ENCODE measurements around the gene TTLL9. TPM values are rescaled to one million over a fixed set of nuclear protein-coding genes. Genes with fewer than 3 reads are reported as not detected.
"Not testable (repeated sequence)": the region's sequence is repeated elsewhere in the genome, so short reads cannot be mapped to it uniquely, and the experiment has no call there.

Gene TTLL9
- total RNA-seq, 2 donors from 2014 or later, result not detected

DNA sequence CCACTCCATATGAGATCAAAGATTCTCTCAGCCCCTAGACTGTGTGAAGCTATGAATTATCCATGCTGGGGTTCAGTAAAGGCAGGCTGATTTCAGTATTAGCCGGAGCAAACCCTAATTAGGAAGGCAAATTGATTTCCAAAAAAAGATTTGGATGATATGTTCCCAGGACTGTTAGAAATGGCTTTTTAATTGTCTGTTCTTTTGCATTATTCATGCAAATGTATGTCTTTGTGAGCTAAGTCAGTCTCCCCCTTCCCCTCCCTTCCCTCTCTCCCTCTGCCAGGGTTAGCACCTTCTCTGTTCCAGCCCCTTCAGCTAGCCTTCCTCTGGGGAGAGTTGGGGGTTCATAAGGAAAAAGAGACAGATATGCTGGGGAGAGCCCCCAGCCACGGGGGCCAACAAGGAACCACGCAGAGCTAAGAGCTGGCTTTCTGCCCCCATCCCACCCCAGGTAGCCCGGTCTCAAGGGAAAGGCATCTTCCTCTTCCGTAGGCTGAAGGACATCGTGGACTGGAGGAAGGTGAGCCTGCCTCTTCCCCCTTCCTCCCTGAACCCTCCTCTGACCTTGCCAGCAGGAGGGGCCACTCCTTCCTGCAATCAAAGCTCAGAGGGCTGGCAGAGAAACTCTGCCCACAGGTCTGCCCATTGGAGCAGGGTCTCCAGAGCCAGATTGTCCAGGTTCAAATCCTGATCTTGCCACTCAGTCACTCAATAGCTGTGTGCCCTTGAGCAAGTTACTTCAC is 49.1 kb downstream of the TTLL9 start:
- Mint-ChIP-seq H3K9me3 (no peaks in the 10 kb centered on the region), H3K36me3 (no peaks in the 10 kb centered on the region), H3K27ac (no peak overlapping the region)
- no peak for ATAC-seq
- no peak for DNase-seq (ENCODE audit: low spot score in 2 of 2)

DNA sequence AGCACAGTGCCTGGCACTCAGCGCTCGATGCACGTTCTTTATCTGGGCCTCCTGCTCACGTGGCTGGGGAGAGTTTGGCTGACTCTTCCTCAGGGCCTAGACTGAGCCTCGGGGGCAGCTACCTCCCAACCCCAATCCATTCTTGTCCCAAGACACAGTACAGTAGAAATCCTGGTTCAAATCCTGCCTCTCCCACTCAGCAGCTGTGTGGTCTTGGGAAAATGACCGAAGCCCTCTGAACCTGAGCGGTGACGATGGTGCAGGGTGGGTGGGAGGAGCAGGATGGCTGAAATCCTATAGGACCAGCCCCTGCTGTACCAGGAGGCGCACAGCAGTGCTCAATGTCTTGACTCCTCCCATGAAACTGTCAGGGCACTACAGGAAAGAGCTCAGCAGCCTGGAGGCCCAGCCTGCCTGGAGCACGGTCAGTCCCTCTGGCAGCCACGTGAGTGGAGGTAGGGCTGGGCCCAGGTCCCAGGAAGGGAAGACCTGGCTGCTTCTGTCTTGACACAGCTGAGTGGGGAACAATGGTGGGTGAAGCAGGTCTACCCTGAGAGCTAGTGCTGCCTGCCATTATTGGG is 49.9 kb downstream of the TTLL9 start:
- Mint-ChIP-seq H3K36me3 (no peaks in the 10 kb centered on the region), H3K9me3 (no peaks in the 10 kb centered on the region), H3K27ac (no peak overlapping the region)
- DNase-seq (ENCODE audit: low spot score in 2 of 2) (no peak), ATAC-seq (no peak)

DNA sequence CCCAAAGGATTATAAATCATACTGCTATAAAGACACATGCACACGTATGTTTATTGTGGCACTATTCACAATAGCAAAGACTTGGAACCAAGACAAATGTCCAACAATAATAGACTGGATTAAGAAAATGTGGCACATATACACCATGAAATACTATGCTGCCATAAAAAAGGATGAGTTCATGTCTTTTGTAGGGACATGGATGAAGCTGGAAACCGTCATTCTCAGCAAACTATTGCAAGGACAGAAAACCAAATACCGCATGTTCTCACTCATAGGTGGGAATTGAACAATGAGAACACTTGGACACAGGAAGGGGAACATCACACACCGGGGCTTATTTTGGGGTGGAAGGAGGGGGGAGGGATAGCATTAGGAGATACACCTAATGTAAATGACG is 51.0 kb downstream of the TTLL9 start:
- H3K9me3 Mint-ChIP-seq; H3K27ac Mint-ChIP-seq; H3K36me3 Mint-ChIP-seq; DNase-seq (ENCODE audit: low spot score in 2 of 2); ATAC-seq: not testable (repeated sequence)

DNA sequence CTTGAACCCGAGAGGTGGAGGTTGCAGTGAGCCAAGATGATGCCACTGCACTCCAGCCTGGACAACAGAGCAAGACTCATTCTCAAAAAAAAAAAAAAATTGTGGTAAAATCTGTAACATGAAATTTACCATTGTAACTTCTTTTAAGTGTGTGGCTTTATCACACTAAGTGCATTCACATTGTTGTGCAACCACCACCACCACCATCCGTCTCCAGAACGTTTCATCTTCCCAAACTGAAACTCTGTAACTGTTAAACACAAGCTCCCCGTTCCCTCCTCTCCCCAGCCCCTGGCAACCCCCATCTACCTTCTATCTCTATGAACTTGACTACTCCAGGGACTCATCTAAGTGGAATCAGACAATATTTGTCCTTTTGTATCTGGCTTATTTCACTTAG is 51.7 kb downstream of the TTLL9 start:
- Mint-ChIP-seq H3K9me3 (no peaks in the 10 kb centered on the region), H3K36me3 (no peaks in the 10 kb centered on the region), H3K27ac (no peak overlapping the region)
- DNase-seq (ENCODE audit: low spot score in 2 of 2) (no peak), ATAC-seq (no peak)

DNA sequence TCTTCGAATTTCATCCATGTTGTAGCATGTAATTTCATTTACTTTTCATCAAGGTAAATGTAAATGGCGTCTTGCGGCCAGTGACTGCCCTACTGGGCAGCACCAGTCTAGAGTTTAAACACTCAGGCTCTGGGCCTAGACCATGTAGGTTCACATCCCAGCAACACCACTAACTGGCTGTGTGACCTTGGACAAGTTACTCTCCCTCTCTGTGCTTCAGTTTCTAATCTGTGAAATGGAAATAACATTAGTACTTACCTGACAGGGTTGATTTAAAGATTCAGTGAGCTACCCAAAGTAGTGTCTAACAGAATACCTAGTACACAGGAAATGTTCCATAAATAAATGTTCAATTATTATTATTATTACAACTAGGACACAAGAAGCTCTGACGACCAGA is 52.2 kb downstream of the TTLL9 start:
- Mint-ChIP-seq H3K36me3 (no peaks in the 10 kb centered on the region), H3K9me3 (no peaks in the 10 kb centered on the region), H3K27ac (no peak overlapping the region)
- DNase-seq (ENCODE audit: low spot score in 2 of 2) (no peak), ATAC-seq (no peak)

DNA sequence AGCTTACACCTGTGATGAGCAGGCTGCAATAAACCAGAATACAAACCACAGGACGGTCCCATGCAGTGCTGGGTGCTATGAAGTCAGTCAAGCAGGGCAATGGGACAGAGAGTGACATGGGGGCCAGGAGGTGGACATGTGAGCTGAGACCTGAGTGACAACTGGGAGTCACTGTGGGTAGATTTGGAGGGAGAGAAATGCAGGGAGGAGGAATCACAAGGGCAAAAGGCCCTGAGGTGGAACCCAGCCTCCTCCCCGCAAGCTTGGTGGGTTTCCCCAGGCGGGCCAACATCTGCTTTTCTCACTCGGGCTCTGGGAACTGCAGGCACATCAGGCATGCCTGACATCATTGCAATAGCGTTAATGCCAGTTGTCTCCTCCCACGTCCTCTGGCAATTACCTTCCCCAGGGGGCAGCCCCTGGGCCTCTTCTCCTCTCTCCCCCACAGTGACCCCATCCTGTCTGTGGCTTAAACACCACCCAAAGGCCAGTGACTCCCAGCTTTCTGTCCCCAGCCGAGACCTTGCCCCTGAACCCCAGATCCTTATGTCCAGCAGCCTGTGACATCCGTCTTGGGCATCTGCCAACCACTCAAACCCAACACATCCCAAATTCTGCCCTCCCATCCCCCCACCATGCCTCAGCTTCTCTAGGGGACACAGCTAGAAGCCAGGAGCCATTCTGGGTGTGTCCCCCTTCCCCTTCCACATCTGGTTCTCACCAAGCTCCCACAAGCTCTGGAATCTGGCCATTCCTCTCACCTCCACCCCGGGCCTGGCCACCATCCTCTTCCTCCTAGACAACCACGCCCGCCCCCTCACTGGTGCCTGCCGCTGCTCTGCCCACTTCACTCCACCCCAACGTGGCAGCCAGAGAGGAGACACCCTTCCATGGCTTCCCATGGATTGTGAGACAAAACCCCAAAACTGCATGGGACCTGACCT is 53.2 kb downstream of the TTLL9 start:
- H3K9me3 Mint-ChIP-seq, result no peaks in the 10 kb centered on the region
- ATAC-seq, result peak in 1 of 2 donors; percentile 63

DNA sequence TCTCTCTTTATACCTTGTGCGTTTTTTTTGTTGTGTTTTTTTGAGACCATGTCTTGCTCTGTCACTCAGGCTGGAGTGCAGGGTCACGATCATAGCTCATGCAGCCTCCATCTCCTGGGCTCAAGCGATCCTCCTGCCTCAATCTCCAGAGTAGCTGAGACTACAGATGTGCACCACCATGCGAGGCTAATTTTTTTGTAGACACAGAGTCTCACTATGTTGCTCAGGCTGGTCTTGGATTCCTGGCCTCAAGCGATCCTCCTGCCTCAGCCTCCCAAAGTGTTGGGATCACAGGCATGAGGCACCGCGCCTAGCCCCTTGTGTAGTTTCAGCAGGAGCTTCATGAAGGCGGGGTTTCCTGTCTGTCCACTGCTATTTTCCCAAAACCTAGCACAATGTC is 54.1 kb downstream of the TTLL9 start:
- Mint-ChIP-seq H3K36me3 (no peaks in the 10 kb centered on the region), H3K27ac (no peak overlapping the region), H3K9me3 (no peaks in the 10 kb centered on the region)
- DNase-seq (ENCODE audit: low spot score in 2 of 2) (no peak), ATAC-seq (no peak)

More for the DNA sequence above, 53.2 kb downstream of the TTLL9 start:
- no peak for DNase-seq (ENCODE audit: low spot score in 2 of 2)
- Mint-ChIP-seq H3K27ac (peak overlapping the region in 1 of 2 donors; percentile 0), H3K36me3 (no peaks in the 10 kb centered on the region)

DNA sequence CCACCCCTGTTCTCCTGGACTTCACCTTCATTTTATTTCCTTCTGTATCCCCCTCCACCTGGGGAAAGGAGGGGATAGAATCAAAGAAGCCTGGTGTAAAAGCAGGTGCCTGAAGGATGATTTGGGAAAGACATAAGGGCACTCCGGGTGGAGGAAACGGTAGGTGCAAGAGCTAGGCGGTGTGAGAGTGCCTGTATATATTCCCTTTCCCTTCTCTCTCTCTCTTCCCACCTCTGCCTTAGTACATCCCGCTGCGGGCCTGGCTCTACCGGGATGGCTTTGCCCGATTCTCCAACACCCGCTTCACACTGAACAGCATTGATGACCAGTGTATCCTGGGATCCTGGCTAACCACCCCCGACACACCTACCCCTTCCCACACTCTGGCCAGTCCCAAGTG is 55.2 kb downstream of the TTLL9 start:
- Mint-ChIP-seq H3K27ac (peak overlapping the region in 1 of 2 donors; percentile 70), H3K9me3 (no peaks in the 10 kb centered on the region), H3K36me3 (no peaks in the 10 kb centered on the region)
- no peak for ATAC-seq
- no peak for DNase-seq (ENCODE audit: low spot score in 2 of 2)

DNA sequence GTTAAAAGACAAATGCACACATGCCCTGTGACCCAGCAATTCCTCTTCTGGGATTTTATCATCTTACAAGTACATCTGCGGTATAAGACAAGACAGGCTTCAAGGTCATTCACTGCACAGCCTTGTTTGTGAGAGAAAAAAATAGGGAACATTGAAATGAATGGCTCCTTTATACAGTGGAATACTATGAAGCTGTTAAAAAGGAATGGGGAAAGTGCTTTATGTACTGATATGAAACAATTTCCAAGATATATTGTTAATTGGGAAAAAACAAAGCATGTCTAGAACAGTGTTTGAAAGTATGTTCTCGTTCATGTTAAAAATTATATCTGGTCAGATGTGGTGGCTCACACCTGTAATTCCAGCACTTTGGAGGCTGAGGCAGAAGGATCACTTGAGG is 56.1 kb downstream of the TTLL9 start:
- no peak overlapping the region for H3K27ac Mint-ChIP-seq
- no peaks in the 10 kb centered on the region for H3K9me3 Mint-ChIP-seq
- no peak for ATAC-seq

DNA sequence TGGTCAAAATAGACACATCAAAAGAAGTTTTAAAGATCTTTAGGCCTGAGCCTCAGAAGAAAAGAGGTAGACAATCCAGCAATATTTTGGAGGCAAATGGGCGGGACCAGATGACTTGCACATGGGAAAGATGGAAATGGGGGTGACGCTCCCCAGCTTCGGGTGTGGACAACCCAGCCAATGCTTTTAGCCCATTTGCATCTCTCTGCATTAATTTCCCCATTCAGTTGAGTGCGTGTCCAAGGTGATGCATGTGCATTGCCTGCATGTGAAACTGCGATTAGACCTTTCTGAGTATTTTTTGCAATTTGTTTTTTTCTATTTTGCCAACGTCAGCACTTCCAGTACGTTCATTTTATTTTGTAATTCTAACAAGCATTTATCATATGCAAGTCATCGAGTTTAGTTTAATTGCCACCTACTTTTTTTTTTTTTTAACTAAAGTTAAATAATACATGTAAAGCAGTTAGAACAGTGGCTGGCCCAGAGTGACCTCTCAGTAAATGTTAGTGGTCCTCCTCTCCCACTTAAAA is 57.3 kb downstream of the TTLL9 start:
- no peaks in the 10 kb centered on the region for H3K36me3 Mint-ChIP-seq
- DNase-seq (ENCODE audit: low spot score in 2 of 2) (no peak), ATAC-seq (no peak)
- H3K27ac Mint-ChIP-seq, result no peak overlapping the region
- H3K9me3 Mint-ChIP-seq, result no peaks in the 10 kb centered on the region

More for the DNA sequence above, 56.1 kb downstream of the TTLL9 start:
- no peaks in the 10 kb centered on the region for H3K36me3 Mint-ChIP-seq
- DNase-seq (ENCODE audit: low spot score in 2 of 2), result no peak

DNA sequence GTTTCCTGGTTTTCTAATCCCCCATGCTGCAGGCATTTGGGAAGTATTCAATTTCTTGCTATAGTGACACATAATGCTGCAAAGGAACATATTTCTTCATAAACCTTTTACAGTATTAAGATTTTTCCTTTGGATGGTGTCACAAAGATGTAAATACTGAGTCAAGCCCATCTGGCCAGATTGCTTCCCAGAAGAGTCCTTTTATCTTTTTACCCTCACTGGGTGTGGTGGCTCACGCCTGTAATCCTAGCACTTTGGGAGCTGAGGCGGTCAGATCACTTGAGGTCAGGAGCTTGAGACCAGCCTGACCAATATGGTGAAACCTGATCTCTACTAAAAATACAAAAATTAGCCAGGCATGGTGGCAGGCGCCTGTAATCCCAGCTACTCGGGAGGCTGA is 59.2 kb downstream of the TTLL9 start:
- not testable (repeated sequence) for DNase-seq (ENCODE audit: low spot score in 2 of 2); H3K36me3 Mint-ChIP-seq; ATAC-seq; H3K27ac Mint-ChIP-seq; H3K9me3 Mint-ChIP-seq

DNA sequence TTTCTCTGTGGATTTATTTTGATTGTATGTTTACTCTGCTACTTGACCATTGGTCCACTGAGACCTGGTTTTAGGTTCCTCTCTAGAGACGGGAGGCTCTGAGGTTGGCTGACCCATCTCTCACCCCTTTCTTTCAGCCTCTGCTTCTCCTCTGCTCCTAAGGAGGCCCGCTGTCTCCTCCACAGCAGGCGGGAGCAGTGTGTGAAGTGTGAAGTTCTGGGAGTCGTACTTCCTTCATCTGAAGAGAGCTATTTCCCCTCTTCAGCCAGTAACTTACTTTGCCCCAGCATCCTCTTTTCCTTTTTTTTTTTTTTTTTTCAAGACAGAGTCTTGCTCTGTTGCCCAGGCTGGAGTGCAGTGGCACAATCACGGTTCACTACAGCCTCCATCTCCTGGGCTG is 60.3 kb downstream of the TTLL9 start:
- ATAC-seq, result no peak
- Mint-ChIP-seq H3K36me3 (no peaks in the 10 kb centered on the region), H3K9me3 (no peaks in the 10 kb centered on the region), H3K27ac (no peak overlapping the region)
- no peak for DNase-seq (ENCODE audit: low spot score in 2 of 2)

DNA sequence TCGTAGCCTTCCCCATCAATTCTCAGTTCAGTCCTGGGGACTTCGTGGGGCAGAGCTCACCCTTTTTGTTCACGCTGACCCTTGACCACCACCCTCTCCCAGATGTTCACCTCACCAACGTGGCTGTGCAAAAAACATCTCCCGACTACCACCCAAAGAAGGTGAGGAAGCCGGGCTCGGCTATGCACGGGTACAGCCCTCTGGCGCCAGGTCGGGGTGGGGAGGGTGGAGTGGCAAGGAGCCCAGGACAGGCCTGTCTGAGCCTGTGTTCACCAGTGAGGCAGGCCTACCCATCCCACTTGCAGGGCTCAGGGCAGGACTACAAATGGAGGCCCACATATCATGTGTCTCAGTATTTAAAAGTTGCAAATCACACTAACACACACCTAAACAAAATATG is 63.3 kb downstream of the TTLL9 start:
- no peak for ATAC-seq
- H3K27ac Mint-ChIP-seq, result no peak overlapping the region

DNA sequence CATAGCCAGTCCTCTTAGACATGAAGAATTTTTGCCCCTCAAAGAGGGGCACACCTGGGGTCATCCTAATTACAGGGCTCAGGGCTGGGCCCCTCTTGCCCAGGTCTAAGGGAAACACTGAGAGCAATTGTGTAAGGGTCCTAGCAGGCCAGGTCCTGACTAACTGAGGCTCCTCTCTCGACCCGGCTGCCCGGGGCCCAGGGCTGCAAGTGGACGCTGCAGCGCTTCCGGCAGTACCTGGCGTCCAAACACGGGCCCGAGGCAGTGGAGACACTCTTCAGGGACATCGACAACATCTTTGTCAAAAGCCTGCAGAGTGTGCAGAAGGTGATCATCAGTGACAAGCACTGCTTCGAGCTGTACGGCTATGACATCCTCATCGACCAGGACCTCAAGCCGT is 64.1 kb downstream of the TTLL9 start:
- Mint-ChIP-seq H3K9me3 (no peaks in the 10 kb centered on the region), H3K27ac (no peak overlapping the region), H3K36me3 (no peaks in the 10 kb centered on the region)
- DNase-seq (ENCODE audit: low spot score in 2 of 2) (no peak), ATAC-seq (no peak)

More for the DNA sequence above, 63.3 kb downstream of the TTLL9 start:
- no peak for DNase-seq (ENCODE audit: low spot score in 2 of 2)
- Mint-ChIP-seq H3K9me3 (no peaks in the 10 kb centered on the region), H3K36me3 (no peaks in the 10 kb centered on the region)

DNA sequence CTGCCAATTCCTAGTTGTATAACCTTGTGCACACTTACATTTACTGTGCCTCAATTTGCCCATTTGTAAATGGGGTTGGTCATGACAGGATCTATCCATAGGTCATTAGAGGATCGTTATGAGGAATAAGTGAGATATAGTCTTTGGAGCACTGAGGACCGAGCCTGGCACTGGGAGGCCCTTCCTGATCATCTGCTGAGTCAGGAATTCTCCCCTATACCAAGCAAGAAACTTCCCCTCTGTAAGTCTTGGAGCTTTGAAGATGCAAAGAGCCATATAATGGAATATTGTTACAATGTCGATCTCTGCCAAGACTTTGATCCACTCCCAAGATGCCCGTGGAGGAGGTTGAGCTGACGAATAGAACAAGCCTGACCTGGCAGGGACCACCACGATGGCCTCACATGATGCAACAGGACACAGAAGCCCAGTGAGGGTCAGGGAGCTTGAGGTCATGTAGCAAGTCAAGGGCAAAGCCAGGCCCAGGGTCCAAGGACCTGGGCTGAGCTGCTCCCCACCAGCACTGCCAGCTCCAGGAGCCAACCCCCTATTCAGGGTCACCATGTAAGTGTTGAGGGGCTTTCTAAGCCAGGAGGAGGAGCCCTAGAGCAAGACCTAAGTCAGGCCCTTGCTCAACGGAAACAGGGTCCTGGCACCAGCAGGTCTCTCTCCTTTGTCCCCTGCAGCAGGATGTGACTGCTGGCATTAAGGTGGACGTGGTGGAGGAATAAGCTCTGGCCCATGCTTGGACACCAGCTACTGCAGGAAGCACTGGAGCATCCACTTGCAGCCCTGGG is 64.7 kb downstream of the TTLL9 start:
- Mint-ChIP-seq H3K9me3 (no peaks in the 10 kb centered on the region), H3K36me3 (no peaks in the 10 kb centered on the region), H3K27ac (no peak overlapping the region)
- ATAC-seq (peak in 1 of 2 donors; percentile 22), DNase-seq (ENCODE audit: low spot score in 2 of 2) (no peak)

DNA sequence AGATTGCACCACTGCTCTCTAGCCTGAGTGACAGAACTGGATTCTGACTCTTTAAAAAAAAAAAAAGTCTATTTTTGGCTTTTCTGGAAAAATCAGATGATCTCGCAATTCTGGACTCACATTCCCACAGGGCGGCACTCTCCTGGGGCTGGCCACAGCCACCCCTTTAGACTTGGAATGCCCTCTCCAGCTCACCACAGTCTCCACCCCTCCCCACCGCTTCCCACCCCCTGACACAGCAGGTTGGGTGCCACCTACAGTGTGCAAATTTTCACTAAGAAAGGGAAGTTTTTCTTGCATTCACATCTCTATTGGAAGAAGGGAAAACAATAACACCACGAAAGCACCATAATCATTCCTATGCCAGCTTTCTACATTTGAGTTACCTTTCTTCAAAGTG is 66.0 kb downstream of the TTLL9 start:
- DNase-seq (ENCODE audit: low spot score in 2 of 2) (no peak), ATAC-seq (no peak)
- Mint-ChIP-seq H3K36me3 (no peaks in the 10 kb centered on the region), H3K9me3 (no peaks in the 10 kb centered on the region), H3K27ac (no peak overlapping the region)

Measured in activated naive CD4-positive, alpha-beta T cell treated with anti-CD3 and anti-CD28 coated beads, Interleukin-2, amount 50 U/mL, for 72 hours (primary cell).